ENCODE measurements around the gene NAT16. TPM values are rescaled to one million over a fixed set of nuclear protein-coding genes. Genes with fewer than 3 reads are reported as not detected.
A peak's percentile ranks its signal among the peaks of the same experiment; 100 is the strongest.

Gene NAT16
- total RNA-seq (2022) (0.19 TPM in 1 of 2 replicates, not detected in the other), Bru-seq, nascent RNA (percentile 9 among the genes with signal in this experiment), BruChase-seq, experiment 1, labeled RNA remaining after a 2-hour chase (percentile 15 among the genes with signal in this experiment), BruChase-seq, experiment 2, labeled RNA remaining after a 6-hour chase (not detected)
- long read RNA-seq: 0 reads

GRCh38 chr7:101180130-101180755 lies at the start of gene NAT16:
NAT16 (minus strand) TSS chr7:101180293; CDS start chr7:101174807, 5,486 bp downstream.
- H3K4me3 Mint-ChIP-seq (ENCODE audit: unreplicated experiment): peak within 1 kb of the TSS; percentile 84
- peaks cover 9% of the 10 kb centered on the region for H3K36me3 Mint-ChIP-seq (ENCODE audit: insufficient read depth, unreplicated experiment)
- intact Hi-C loops (cut with micrococcal nuclease; ENCODE audit: unreplicated experiment): no loop called here
- no TSS peak for BruUV-seq (replicated peaks)
- Histone ChIP-seq H3K36me3 (ENCODE audit: control insufficient read depth, insufficient read depth, low read length) (no peaks in the 10 kb centered on the region), H3K9me3 (no peaks in the 10 kb centered on the region), H3K27me3 (replicated peaks; ENCODE audit: control insufficient read depth, insufficient read depth, low read length) (no peaks in the 10 kb centered on the region; the same call in 1 of the 2 replicates), H3K4me1 (peaks cover 7% of the 10 kb centered on the region), H3K4me3 (ENCODE audit: low read depth, low read length) (peak within 1 kb of the TSS; percentile 37)
- ChIA-PET POLR2A (interaction anchor here (0.6 kb wide), 1 partner anchor 1778 kb away, joined by 3 read pairs; no protein-coding TSS in a partner anchor), CTCF (no interaction called here)
- no peak for TF ChIP-seq CTCF (IDR thresholded peaks at IDR 0.05; ENCODE audit: insufficient read depth in 1 of 2, low read depth in 1 of 2, low read length in 1 of 2, severe bottlenecking in 1 of 2, unreplicated experiment in 1 of 2)
- H3K9me3 Mint-ChIP-seq (ENCODE audit: unreplicated experiment): no peaks in the 10 kb centered on the region
- peaks cover 16% of the 10 kb centered on the region for H3K4me1 Mint-ChIP-seq (ENCODE audit: low read depth, unreplicated experiment)
- H3K27me3 Mint-ChIP-seq (ENCODE audit: insufficient read depth, unreplicated experiment): peaks cover 15% of the 10 kb centered on the region
- DNase-seq: no peak
- H3K27ac Mint-ChIP-seq (ENCODE audit: unreplicated experiment): no peak within 1 kb of the TSS

DNA sequence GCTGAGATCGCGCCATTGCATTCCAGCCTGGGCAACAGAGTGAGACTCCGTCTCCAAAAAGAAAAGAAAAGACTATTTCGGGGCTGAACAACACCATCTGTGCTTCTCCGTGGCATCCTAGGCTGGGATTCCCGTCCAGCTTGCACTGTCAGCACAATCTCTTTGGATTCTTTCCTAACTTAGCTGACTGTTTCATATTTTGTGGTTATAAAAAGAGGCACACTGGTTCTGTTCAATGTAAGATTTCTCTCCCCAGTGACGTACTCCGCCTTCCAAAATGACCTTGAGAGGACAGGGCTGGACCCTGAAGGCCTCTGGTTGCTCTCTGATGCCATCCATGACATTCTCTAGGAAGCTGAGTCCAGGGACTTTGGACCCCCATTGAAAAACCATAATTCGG lies 46.6 kb upstream of the NAT16 start:
- no peaks in the 10 kb centered on the region for H3K27me3 Mint-ChIP-seq (ENCODE audit: insufficient read depth, unreplicated experiment)
- H3K36me3 ChIP-seq (ENCODE audit: control insufficient read depth, insufficient read depth, low read length): no peaks in the 10 kb centered on the region
- no peaks in the 10 kb centered on the region for H3K27me3 ChIP-seq (replicated peaks; ENCODE audit: control insufficient read depth, insufficient read depth, low read length)
- peaks cover 52% of the 10 kb centered on the region for H3K36me3 Mint-ChIP-seq (ENCODE audit: insufficient read depth, unreplicated experiment)
- H3K9me3 Mint-ChIP-seq (ENCODE audit: unreplicated experiment): no peaks in the 10 kb centered on the region
- intact Hi-C loops (cut with micrococcal nuclease; ENCODE audit: unreplicated experiment): no loop called here
- BruUV-seq (replicated peaks): no TSS peak
- peaks cover 7% of the 10 kb centered on the region for H3K4me1 ChIP-seq
- CTCF ChIA-PET: interaction anchor here (0.6 kb wide), 1 partner anchor 40 kb away, joined by 4 read pairs; no protein-coding TSS in a partner anchor
- H3K4me3 Mint-ChIP-seq (ENCODE audit: unreplicated experiment): no peak overlapping the region
- no peak overlapping the region for H3K27ac Mint-ChIP-seq (ENCODE audit: unreplicated experiment)
- no peak overlapping the region for H3K4me3 ChIP-seq (ENCODE audit: low read depth, low read length)
- DNase-seq: no peak
- H3K4me1 Mint-ChIP-seq (ENCODE audit: low read depth, unreplicated experiment): peaks cover 15% of the 10 kb centered on the region
- POLR2A ChIA-PET: no interaction called here
- no peak for TF ChIP-seq CTCF (IDR thresholded peaks at IDR 0.05; ENCODE audit: insufficient read depth in 1 of 2, low read depth in 1 of 2, low read length in 1 of 2, severe bottlenecking in 1 of 2, unreplicated experiment in 1 of 2)
- no peaks in the 10 kb centered on the region for H3K9me3 ChIP-seq

GRCh38 chr7:101225650-101226049 lies 45.6 kb upstream of the NAT16 start:
- no peak for TF ChIP-seq CTCF (IDR thresholded peaks at IDR 0.05; ENCODE audit: insufficient read depth in 1 of 2, low read depth in 1 of 2, low read length in 1 of 2, severe bottlenecking in 1 of 2, unreplicated experiment in 1 of 2)
- no peak overlapping the region for H3K4me3 Mint-ChIP-seq (ENCODE audit: unreplicated experiment)
- no peak overlapping the region for H3K4me3 ChIP-seq (ENCODE audit: low read depth, low read length)
- intact Hi-C loops (cut with micrococcal nuclease; ENCODE audit: unreplicated experiment): no loop called here
- CTCF ChIA-PET: interaction anchor here (0.7 kb wide), 1 partner anchor 25 kb away, joined by 4 read pairs; no protein-coding TSS in a partner anchor
- POLR2A ChIA-PET: no interaction called here
- H3K27me3 ChIP-seq (replicated peaks; ENCODE audit: control insufficient read depth, insufficient read depth, low read length): no peaks in the 10 kb centered on the region
- H3K9me3 ChIP-seq: no peaks in the 10 kb centered on the region
- no peaks in the 10 kb centered on the region for H3K36me3 ChIP-seq (ENCODE audit: control insufficient read depth, insufficient read depth, low read length)
- no peak overlapping the region for H3K27ac Mint-ChIP-seq (ENCODE audit: unreplicated experiment)
- BruUV-seq (replicated peaks): no TSS peak
- peaks cover 3% of the 10 kb centered on the region for H3K4me1 ChIP-seq
- peaks cover 5% of the 10 kb centered on the region for H3K4me1 Mint-ChIP-seq (ENCODE audit: low read depth, unreplicated experiment)
- no peaks in the 10 kb centered on the region for H3K27me3 Mint-ChIP-seq (ENCODE audit: insufficient read depth, unreplicated experiment)
- no peak for DNase-seq
- peaks cover 46% of the 10 kb centered on the region for H3K36me3 Mint-ChIP-seq (ENCODE audit: insufficient read depth, unreplicated experiment)
- no peaks in the 10 kb centered on the region for H3K9me3 Mint-ChIP-seq (ENCODE audit: unreplicated experiment)
